8988T (cell line): ENCODE data around the gene ZNF836.
A peak's percentile ranks its signal among the peaks of the same experiment; 100 is the strongest.
"Not testable (repeated sequence)": the region's sequence is repeated elsewhere in the genome, so short reads cannot be mapped to it uniquely, and the experiment has no call there.

Experiments
- DNase-seq: peaks from one replicate; pipeline ENCODE4 v3.0.0; 2011

Gene ZNF836

DNA sequence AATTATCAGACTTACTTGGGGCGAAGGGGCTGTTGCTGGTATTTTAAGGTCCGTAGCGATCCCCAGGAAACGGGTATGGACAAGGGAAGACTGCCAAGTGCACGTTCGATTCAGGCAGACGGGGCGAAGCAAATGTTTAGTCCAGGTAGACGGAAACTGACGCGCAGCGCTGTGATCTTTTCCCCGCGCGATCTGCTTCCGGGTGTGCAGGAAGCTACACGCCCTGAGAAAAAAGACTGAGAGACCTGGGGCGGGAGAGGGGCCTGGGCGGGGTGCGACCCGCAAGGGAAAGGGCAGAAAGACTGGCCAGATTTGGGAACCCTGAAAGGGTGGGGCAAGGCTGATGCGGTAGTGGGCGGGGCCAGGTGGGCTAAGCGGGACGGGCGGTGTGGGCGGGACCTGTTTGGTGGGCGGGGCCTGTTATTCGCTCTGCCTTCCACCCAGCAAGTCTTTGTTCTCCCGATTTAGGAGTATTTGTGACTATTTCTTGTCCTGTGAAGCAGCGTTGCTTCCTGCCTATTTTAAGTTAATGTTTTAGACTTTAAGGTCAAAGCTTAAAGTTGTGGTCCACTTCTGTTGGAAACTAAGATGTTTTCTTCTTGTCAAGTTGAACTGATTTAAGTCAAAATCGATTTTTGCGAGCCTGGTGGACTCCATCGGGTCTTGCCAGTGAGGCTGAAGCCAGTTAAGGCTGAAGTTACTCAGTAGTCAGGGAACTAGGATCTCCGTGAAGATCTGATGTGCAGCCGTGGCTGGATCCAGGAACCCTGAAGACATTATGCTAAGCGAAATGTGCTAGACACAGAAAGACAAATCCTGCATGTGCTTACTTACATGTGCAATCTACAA is at the start of gene ZNF836:
TSS of gene ZNF836 (minus strand) at position 301 of the 849 bp plus-strand sequence. CDS start 3,549 bp downstream, outside the sequence.
- DNase-seq, result peak; percentile 40

DNA sequence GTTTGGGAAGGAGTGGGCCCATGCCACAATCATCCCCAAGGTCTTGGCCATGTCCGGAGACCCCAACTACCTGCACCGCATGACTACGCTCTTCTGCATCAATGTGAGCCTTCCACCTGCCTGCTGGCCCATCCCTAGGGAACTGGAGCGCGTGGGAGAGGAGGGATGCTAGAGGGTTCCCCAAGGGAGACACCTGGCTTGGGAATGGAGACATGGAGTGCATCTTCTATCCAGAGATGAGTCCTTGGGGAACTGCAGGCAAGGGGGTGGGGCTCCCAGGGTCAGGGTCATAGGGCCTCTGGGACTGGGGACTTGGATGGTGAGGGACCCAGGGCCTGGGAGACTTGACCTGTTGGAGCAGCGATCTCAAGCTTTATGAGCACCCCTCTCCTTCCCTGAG is 49.6 kb upstream of the ZNF836 start:
- DNase-seq, result no peak

DNA sequence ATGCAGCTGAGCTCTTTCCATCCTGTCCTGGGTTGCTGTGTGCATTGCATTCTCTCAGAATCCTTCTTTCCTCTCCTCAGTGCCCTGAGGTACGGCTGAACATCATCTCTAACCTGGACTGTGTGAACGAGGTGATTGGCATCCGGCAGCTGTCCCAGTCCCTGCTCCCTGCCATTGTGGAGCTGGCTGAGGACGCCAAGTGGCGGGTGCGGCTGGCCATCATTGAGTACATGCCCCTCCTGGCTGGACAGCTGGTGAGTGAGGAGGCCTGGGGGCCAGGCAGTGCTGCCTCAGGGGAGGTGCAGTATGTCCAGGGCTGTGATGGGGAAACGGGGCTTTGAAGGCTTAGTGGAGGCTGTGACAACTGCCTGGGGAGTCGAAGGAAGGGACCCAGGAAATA is 48.2 kb upstream of the ZNF836 start:
- DNase-seq, result no peak

DNA sequence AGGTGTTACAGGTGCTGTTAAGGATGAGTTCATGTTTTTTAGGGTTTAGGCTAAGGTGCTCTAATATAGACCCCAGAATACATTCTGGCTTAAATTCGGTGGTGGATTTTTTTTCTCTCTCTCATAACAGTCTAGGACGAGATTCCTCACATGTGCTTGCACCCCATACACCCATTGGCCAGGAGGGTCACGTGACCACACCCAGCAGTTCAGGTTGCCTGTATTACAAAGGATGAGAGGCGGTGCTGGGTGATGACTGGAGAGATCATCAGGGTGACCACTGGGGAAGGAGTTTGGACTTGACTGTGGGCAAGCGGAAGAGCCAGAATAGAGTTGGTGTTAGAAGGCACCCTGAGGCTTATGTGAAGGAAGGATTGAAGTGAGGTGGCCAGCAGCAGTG is 46.2 kb upstream of the ZNF836 start:
- DNase-seq, result no peak

DNA sequence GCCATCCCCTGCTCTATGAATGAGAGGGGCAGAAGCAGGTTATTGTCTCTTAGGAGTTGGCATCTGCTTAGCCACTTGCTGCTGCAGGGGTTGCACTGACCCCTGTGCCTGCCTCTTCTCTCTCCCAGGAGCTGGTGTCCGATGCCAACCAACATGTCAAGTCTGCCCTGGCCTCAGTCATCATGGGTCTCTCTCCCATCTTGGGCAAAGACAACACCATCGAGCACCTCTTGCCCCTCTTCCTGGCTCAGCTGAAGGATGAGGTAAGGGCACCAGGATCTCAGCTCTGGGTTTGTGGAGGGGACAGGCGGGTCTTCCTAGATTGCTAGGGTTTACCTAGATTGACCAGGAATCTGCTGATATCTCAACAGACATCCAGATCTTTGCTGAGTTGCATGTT is 45.0 kb upstream of the ZNF836 start:
- no peak for DNase-seq

DNA sequence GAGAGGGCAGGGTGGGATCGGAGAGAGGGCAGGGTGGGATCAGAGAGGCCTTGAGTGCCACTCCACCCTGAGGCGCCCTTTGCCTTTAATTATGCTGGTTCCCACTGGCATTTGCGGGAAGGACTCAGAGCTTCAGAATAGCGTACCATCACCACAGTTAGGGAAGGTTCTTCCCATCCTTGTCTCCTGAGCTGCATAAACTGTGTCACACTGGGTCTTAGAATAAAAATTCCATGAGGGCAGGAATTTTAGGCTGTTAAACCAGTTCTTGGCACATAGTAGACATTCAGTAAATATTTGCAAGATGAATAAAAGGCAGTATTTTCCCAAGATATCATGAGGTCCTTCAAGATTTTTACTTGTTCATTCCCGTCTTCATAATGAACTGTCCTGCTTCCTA is 42.8 kb upstream of the ZNF836 start:
- DNase-seq, result no peak

DNA sequence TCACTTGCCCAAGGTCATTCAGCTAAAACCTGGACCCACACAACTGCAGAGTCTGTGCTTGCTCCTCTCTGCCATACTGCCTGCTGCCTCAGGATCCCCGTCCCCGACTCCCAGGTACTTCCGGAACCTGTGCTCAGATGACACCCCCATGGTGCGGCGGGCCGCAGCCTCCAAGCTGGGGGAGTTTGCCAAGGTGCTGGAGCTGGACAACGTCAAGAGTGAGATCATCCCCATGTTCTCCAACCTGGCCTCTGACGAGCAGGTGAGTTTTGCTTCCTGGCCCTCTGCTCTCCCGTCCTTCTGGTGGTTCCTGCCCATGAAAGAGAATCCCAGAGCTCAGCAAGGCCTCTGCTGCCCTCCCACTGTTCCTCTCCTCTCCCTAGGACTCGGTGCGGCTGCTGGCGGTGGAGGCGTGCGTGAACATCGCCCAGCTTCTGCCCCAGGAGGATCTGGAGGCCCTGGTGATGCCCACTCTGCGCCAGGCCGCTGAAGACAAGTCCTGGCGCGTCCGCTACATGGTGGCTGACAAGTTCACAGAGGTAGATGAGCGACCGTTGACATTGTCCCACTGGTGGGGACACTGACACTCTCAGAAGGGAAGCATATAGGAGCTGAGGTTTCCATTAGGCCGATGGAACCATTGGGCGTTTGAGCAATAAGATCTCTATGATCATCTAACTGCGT is 41.3 kb upstream of the ZNF836 start:
- DNase-seq, result no peak

DNA sequence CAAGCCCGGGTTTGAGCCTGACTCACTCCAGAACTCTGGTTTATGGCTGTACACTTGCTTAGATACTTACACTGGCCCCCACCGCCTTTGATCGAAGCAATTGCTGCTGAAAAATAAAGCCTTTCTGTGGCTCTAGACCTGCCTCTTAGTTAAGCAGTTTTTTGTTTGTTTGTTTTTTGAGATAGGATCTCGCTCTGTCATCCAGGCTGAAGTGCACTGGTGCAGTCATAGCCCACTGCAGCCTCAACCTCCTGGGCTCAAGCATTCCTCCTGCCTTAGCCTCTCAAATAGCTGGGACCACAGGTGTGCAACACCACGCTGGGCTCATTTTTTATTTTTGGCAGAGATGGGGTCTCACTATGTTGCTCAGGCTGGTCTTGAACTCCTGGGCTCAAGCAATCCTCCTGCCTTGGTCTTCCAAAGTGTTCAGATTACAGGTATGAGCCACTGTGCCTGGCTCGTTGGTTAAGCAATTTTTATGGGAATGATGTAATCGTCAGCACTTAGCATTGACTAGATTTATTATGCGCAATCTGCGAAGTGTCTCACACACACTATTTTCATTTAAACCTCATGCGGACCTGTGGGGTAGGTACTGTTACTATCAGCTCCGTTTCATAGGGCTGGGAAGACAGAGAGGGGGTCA is 40.6 kb upstream of the ZNF836 start:
- DNase-seq, result no peak

DNA sequence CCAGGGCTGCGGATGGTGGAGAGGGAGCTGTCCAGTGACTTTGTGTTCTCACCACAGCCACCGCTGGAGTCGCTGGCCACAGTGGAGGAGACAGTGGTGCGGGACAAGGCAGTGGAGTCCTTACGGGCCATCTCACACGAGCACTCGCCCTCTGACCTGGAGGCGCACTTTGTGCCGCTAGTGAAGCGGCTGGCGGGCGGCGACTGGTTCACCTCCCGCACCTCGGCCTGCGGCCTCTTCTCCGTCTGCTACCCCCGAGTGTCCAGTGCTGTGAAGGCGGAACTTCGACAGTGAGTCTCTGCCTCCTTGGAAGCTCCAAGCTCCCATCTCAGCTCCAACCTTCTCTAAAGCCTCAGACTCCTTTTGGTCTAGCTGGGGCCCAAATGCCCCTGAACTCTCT is 39.8 kb upstream of the ZNF836 start:
- no peak for DNase-seq

DNA sequence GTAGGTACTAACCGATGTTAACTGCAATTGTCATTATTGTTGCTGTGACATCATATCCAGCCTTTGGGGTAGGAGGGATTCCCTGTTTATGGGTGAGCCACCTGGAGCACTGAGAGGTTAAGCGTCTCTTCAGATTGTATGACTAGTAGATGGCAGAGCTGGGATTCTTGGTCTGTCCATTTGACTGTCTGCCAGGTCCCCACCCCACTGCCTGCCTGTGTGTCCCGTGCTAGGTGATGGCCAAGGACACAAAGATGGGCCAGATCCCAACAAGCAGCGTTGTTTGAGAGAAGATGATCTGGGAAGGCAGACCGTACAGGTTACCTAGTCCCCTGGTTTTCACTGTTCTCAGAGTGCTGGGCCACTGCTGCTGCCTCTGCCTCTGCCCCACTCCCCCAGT is 35.1 kb upstream of the ZNF836 start:
- no peak for DNase-seq

DNA sequence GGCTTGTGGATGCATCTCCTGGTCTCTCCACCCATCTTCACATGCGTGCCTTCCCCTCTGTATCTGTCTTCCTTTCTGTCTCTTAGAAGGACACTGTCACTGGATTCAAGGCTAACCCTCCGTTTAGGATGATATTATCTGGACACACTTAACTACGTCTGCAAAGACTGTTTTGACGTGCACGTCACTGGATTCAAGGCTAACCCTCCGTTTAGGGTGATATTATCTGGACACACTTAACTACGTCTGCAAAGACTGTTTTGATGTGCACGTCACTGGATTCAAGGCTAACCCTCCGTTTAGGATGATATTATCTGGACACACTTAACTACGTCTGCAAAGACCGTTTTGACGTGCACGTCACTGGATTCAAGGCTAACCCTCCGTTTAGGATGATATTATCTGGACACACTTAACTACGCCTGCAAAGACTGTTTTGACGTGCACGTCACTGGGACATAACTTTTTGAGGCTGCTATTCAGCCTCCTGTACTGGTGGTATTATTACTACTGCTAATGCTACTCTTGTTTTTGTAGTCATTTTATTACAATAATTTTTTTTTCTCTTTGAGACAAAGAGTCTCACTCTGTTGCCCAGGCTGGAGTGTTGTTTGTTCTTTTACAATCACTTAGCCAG is 29.5 kb upstream of the ZNF836 start:
- not testable (repeated sequence) for DNase-seq

DNA sequence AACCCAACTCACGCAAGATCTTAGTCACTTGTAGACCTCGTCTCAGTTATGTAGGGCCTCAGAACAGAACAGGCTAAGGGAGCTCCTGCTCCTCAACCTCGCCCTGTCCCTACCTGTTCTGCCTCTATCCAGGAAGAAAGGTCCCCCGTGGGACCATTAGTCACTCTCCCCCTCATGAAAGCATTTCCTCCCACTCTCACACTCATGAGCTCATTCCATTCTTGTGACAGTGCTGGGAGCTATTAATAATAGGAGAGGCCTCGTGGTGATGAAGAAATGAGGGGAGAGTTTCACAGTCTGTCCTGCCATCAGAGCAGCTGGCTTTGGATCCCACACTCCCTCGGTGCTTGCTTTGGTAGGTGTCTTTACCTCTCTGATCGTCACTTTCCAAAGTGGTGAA is 28.6 kb upstream of the ZNF836 start:
- no peak for DNase-seq

DNA sequence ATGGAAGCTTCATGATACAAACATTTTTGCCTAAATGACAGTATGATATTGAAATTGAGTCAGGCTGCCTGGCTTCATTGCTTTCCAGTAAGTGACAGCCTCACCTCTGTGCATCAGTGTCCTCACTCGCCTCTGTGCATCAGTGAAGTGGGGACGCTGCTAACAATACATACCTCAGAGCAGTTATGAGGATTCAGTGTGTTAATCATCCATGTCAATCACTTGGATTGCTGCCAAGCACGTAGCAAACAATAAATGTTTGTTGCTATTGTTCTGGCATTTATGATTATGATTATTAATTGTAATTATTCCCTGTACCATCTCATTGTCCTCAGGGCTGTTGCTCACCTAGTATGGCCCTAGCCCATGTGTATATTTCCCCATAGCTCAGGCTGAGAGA is 27.3 kb upstream of the ZNF836 start:
- no peak for DNase-seq

DNA sequence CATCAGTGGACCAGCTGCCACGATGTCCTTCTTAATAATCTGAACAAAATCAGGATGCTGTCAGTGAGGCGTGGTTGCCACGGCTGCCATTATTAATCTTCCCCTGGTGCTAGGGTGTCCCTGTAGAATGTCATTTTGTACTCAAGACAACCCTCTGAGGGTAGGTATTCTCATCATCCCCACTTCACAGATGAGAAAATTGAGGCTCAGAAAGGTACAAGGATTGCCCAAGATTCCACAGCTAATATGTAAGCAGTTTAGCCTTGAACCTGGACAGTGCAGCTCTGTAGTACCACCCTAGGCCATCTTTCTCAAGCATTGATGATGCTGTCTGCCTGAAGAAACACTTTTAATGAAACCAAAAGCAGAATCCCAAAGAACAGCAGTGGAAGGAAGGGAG is 26.5 kb upstream of the ZNF836 start:
- DNase-seq, result no peak

DNA sequence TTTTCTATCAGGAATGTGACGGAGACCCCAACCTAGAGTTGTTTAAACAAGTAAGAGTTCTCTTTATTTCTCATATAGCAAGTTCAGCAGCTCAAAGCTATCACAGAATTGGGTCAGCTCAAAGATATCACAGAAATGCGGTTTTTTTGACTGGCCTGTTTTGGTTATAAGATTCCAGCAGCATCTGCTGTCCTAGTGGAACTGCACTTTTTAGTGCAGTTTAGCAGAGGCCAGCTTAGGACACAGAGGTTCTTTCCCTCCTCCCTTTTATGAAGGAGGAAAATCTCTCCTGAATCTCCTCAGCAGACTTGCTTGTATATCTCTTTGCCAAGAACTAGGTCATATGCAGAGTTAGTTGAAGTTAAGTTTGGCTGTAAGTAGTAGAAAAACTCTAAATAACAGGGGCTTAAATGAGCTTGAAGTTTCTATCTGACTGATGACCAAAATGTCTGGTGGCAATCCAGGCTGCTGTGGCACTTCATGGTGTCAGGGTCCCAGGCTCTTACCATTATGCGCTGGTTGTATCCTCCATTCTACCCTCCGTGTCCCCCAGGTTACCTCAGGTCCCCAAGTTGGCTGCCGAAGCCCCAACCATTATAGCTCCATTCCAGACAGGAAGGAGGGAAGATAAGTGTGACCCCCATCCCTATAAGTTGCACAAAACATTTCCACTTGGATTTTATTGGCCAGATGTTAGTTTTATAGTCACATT is 25.0 kb upstream of the ZNF836 start:
- DNase-seq, result no peak

DNA sequence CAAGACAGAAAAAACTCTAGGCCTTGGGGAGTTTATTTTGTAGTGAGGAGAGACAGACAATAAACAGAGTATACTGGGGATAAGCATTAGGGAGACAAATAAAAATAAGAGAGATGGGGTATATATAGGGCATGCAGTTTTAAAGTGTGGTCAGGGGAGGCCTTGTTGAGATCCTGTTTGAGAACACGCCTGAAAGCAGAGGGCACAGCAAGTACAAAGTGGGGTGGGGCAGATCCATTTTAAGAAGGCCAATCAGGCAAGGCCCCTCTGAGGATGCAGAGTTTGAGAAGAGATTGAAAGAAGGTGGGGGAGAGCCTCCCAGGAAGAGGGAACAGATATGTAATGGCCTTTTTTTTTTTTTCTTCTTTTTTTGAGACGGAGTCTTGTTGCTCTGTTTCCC is 20.5 kb upstream of the ZNF836 start:
- no peak for DNase-seq

DNA sequence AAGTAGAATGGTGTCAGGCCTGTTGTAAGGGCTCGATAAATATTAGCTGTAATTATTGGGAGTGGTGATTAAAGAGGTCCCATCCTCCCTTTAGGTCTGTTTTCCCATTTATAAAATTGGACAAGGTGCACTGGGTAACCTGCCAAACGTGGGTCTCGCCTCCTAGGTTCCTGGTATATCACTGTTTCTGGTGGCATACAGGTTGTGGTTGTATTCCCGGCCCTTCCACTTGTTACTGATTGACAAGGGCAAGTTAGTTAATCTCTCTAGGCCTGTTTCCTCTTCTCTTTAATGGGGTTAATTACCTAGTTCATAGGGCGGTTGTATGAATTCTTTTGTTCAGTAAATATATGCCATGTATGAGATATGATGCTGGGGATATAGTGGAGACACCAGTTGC is 20.0 kb upstream of the ZNF836 start:
- no peak for DNase-seq

DNA sequence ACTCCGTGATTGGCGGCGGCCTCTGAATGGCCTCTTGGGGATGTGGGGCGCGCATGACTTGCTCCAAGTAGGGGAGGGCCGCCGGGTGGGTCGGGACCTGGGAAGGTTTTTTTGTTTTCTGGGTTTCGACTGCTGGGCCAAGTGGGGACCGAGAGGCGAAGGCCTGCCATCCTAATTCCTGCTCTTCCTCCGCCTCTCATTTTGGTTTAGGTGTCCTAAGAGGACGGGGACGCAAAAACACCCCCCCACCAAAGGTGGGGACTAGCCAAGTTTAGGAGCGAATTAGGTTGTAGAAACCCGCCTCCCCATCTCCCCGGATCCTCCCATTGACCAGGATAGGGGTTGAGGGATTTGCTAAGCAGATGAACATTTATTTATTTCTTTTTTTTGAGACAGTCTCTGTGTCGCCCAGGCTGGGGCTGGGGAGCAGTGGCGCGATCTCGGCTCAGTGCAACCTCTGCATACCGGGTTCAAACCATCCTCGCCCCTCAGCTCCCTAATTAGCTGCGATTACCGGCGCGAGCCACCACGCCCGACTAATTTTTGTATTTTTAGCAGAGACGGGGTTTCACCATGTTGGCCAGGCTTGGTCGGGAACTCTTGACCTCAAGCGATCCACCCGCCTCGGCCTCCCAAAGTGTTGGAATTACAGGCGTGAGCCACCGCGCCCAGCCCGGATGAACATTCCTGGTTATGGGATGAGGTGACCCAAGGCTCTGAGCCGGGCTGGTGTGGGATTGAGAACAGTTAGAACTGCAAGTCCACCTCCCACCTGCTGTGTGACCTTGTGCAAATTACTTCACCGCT is 19.3 kb upstream of the ZNF836 start:
- no peak for DNase-seq

DNA sequence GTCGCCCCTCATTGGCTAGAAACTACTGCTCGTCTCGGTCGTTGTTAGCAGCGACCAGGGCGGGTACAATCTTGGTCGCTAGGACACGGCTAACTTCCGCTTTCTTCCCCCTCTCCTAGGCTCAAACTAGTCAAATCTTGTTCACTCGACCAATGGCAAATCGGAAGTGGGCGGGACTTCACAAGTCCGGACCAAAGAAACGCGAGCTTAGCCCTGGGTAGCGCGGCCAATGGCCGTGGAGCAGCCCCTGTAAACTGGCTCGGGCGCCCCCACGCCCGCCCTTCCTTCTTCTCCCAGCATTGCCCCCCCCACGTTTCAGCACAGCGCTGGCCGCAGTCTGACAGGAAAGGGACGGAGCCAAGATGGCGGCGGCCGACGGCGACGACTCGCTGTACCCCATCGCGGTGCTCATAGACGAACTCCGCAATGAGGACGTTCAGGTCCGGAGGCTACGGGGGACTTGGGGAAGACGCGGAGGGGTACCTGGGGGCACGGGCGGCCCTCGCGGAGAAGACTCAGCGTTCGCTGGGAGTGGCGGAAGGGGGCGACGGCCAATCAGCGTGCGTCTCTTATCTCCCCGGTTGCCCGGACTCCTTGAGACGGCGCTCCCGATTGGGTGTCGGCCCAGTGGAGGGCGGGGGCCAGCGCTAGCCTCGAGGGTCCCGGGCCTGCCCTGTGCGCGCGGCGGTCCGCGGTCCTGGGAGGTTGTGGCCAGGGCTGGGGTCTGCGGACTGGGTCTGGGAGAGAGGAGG is 18.5 kb upstream of the ZNF836 start, which contains the start of gene PPP2R1A:
TSS of gene PPP2R1A (plus strand) at position 318 of the 752 bp plus-strand sequence. CDS start at position 363, 45 bp downstream.
- DNase-seq, result peak; percentile 68

DNA sequence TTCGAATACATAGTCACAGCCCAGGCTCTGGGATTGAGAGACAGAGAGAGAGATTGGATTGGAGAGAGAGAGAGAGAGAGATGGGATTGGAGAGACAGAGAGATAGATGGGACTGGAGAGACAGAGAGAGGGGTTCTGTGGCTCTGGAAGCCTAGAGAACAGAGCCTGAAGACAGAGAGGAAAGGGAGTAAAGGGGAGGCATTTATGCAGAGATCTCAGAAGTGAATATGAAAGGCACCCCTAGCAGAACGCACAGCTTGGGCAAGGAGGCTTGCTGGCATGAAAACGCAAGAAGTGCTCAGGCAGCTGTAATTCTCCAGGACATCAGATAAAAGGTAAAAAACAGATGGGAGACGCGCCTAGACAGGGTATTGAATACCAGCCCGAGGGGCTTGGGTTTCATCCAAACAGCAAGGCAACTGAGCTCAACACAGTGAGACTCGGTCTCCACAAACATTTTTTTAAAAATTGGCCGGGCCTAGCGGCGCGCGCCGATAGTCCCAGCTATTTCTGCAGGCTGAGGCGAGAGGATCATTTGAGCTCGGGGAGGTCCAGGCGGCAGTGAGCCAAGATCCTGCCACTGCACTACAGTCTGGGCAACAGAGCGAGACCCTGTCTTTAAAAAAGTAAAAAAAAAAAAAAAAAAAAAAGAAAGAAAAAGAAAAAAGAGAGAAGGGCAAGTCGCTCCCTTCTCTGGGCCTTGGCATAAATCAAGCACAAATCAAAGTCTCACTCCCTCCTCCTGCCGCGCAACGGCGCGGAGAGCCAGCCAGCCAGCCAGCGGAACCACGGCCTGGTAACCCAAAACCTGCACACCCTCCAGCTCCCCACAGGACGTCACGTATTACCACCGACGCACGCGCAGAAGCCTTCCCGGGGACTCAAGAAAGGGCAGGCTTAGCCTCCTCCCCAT is 17.7 kb upstream of the ZNF836 start:
- DNase-seq, result peak; percentile 61
